Superior temporal gyrus (tissue), 1 donor: ENCODE results near the gene CYFIP2.

Experiments
- DNase-seq: peaks from one replicate; pipeline ENCODE4 v3.0.0-alpha.2; 2016; ENCODE audit errors: extremely low spot score

The CYFIP2 gene

GRCh38 chr5:157258450-157258849, 7.5 kb upstream of the CYFIP2 start:
- DNase-seq, result no peak

DNA sequence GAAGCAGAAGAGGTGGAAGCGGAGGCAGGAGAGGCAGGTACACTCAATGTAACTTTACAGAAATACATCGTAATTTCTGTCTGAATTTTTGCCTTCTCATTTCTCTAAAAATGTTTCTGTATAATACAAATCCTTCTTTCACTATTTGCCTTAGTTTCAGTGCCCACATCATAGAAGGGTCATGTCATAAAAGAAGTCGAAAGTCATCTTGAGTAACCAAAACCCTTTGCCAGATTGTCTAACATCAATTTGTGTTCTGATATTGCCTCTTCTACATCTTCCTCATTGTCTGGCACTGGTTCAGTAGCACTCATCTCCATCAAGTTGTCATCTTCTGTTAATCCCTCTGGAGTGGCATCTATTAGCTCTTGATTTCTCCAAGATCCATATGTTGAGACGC, 6.2 kb upstream of the CYFIP2 start:
- no peak for DNase-seq

GRCh38 chr5:157263496-157264090, 2.3 kb upstream of the CYFIP2 start:
- no peak for DNase-seq

GRCh38 chr5:157266286-157267007, 524 bp downstream of the CYFIP2 start:
- no peak for DNase-seq

DNA sequence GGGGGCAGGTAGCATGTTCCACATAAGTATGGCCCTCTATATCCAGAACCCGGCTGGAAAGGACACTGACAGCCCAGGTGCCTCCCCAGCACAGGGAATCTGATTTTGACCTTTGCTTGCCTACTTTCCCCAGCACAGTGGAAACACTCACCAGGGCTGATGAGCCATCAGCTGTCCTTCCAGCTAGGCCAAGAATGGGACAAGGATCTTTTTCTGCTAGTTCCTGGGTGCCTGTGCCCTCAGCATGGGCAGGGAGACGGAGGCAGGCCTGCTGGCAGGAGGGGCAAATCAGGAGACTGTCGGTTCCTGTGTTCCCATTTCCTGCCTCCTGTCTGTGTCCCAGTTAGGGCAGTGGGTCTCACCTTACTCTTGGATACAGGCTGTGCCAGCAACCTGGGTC, 1.1 kb downstream of the CYFIP2 start:
- no peak for DNase-seq

GRCh38 chr5:157267761-157268480, 2.0 kb downstream of the CYFIP2 start:
- DNase-seq, result no peak

DNA sequence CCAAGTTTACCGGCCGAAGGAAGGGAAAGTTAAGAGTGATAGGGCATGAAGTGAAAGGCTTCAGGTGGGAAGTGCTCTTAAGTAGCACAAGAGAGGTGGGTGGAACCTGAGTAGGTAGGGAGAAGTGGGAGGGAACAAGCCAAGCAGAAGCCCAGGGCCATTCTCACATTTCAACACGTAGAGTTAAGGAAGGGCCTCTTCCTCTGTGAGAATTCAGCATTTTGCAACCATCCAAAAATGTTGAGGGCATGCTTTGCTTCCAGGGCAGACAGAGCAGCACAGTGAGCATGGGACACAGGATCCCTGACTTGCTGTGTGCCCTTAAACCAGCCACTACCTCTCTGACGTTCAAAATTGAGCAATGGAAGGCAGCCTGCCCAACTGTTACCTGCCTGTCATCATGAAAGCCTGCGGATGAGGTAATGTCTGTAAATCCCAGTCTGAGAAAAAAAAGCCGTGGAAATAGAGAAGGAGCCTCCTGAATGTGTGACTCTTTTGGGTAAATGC, 3.3 kb downstream of the CYFIP2 start:
- no peak for DNase-seq

- no peak for DNase-seq
These were observed 3.9 kb downstream of the CYFIP2 start for GRCh38 chr5:157269761-157270272.

DNA sequence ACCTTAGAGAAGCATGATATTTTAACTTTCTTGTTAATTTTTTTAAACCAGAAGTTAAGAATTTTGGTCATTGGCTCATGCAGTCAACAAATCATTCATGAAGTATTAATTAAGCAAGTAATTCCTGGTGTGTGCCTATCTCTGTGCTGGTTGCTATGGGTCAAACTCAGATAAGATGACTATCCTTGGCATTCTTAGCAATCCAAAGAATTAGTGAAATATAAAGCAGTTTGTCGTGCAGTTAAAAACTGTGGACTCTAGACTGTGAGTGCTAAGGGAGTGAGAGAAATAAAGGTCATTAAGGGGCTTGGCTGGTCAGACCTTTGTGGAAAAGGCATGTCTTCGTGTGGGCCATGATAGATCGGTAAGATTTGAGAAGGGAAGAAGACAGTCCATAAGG, 4.8 kb downstream of the CYFIP2 start:
- DNase-seq, result no peak

DNA sequence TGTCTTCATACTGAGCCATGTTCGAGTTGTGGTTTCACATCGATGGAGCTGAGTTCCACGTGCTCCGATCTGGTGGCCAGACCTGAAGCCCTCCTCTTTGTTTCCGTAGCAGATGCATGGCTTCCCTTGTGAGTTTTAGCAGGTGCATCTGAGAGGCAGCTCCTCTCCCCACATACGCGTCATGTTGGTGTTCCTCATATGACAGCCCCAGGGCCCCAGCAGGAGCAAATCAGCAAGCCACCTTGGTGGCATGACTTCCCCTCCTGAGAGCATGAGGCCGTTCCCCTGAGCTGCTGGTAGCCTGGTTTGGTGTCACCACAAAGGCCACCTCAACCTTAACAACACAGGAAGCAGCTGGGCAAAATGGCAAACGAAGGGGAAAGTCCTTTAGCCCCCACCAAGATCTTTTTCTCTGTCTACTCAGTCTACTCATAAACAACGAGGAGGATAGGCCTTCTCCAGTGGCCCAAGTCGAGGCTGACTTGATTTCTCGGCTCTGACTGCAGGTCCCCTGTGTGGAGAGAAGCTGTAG, 5.9 kb downstream of the CYFIP2 start:
- no peak for DNase-seq

DNA sequence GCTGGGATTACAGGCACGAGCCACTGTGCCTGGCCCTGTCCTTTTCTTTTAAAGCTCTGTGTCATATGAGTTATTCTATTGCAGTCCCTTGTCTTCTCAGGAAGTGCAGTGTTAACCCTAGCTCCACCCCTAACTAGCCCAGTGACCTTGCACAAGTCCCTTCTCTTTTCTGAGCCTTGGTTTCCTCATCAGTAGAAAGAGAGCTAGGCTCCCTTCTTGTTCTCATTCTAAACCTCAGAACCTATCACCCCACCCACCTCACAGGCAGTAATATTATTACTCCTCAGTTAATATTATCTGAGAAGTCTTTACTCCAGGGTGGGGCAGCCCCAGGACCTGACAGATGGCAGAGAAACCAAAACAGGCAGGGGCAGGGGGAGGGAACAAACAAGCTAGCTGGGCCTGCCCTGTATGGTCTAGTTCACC, 7.2 kb downstream of the CYFIP2 start:
- no peak for DNase-seq

DNA sequence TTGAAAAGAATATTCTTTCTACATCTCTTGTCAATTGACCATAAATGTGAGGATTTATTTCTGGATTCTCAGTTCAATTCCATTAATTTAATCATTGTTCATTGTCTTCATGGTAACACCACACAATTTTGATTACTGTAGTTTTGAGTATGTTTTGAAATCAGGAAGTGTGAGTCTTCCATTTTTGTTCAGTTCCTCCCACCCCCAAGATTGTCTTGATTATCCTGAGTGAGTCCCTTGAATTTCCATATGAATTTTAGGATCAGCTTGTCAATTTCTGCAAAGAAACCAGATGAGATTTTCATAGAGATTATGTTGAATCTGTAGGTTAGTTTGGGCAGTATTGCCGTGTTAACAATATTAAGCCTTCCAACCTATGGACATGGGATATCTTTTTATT, 9.5 kb downstream of the CYFIP2 start:
- DNase-seq, result no peak

DNA sequence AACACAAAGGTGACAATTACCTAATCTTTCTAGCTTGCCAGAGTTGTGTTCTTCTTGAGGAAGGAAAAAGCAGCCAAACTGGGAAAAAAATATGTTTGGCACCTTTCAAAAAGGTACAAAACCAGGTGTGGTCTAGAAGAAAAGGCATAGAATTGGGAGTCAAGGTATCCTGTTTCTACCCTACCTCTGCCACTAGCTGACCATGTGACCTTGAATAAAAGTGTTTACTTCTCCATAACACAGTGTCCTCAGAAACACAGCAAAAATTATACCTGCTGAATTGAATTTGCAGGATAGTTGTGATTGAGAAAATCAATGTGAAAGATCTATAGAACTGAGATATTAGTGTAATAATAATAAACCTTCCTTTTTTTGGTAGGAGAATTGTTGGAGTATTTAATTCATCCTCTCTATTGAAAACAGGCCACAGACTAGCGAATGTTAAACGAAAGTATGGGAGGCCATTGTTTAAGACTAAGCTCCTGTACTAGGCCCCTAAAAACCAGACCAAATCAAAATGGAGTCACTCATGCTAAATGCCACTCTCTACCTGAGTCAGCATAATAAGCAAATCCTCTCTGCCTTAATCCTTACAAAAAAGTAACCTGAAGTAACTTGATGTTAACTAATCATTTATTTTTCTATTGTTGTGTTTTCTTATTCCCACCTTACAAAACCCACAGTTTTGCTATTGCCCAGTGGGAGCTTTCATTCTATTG, 12.6 kb downstream of the CYFIP2 start:
- DNase-seq, result no peak

DNA sequence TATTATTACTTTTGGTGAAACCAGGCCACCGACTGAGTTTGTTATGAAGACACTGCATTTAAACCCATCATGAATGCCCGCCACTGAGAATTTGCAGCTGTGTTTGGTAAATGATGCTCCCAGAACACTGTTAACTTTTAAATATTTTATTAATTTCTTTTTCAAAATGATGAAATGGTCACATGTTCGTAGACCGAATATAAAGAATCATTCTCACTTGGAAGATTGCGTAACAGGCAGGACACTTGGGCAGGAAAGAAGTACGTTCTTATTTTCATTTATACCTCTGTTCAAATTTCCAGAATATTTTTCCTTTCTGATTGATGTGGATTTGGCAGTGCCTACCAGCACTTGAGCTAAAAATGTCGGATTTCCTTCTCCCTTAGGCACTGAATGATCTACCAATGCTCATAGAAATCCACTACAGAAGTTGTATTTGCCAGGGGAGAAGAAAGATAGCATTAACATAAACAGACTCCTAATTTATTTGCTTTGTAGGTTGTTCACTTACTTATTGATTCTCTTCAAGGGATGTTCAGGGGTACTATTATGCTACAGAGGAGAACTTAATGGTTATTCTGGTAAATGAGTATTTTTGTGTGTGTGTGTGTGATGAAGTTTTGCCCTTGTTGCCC, 13.8 kb downstream of the CYFIP2 start:
- no peak for DNase-seq

GRCh38 chr5:157280927-157281326, 15.0 kb downstream of the CYFIP2 start:
- no peak for DNase-seq

DNA sequence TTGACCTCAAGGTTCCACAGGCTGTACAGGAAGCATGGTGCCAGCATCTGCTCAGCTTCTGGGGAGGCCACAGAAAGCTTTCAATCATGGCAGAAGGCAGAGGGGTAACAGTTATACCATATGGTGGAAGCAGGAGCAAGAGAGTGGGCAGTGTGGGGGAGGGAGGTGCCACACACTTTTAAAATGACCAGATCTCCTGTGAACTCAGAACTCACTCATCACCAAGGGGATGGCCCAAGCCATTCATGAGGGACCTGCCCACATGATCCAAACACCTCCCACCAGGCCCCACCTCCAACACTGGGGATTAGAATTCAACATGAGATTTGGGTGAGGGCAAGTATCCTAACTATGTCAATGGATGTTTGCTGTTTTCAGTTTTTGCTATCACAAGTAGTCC, 16.2 kb downstream of the CYFIP2 start:
- DNase-seq, result no peak

DNA sequence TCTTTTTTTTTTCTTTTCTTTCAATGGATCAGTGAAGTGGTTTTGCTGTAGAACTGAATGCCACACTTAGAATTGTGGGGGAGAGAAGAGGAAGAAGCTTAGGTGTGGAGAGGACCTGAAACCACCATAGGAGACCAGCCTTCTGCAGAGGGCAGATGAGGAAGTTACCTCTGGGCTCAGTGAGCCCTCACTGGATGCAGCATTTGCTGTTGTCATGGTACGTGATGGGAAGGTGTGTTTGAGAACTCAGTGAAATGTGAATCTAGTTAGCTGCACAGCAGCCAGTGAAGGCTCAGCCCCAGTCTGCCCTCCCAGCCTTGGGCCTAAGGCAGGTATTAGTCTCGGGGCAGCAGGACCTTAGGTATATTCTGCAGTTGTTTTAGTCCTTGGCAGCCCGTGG, 17.5 kb downstream of the CYFIP2 start:
- no peak for DNase-seq

- DNase-seq, result no peak
These were observed 18.7 kb downstream of the CYFIP2 start for GRCh38 chr5:157284458-157285212.

DNA sequence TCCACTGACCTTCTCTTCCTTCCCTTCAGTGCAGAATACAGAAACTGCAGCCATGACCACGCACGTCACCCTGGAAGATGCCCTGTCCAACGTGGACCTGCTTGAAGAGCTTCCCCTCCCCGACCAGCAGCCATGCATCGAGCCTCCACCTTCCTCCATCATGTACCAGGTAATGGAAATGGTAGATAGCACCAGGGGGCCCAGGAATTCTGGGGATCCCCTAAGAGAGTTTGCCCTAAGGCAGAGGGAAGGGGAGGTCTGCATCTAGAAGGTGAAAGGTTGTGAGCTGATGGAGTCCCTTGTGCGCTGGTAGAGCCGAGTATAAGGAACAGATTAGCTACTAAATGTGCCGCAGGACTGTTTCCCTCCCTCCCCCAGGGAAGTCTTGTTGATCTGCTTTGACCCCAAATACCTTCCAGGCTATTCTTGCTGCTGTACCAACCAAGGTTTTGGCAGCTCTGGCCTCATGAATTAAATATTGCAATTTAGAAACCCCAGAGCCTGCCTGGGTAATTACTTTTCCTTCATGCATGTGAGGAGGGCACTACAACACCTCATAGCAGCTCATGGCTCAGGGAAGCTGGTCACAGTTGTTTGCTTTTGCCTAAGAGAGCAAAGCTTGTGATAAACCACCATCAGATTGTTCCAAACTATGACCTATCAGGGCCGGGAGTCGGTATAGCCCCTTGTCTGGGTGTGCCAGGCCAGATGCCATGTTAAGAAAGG, 19.6 kb downstream of the CYFIP2 start:
- DNase-seq, result no peak

GRCh38 chr5:157286761-157287211, 20.9 kb downstream of the CYFIP2 start:
- no peak for DNase-seq
